MG63 (cell line): ENCODE results near the gene PCCA. TPM values are rescaled to one million over a fixed set of nuclear protein-coding genes. Genes with fewer than 3 reads are reported as not detected.

Experiments used
- DNase-seq: peaks from one replicate; pipeline ENCODE4 v3.0.0-alpha.2; 2020
- H3K27me3 ChIP-seq: fragments of 250-450 bp; sonication (Bioruptor Pico); 2 replicates; pipeline ENCODE4 v1.5.1; 2020; ENCODE audit warnings: mild to moderate bottlenecking, moderate library complexity
- H3K36me3 ChIP-seq: fragments of 250-450 bp; sonication (Bioruptor Pico); 2 replicates; pipeline ENCODE4 v1.5.1; 2020; ENCODE audit warnings: mild to moderate bottlenecking, moderate library complexity
- H3K4me3 ChIP-seq: fragments of 250-450 bp; sonication (Bioruptor Pico); 2 replicates; pipeline ENCODE4 v1.5.1; 2020; ENCODE audit warnings: mild to moderate bottlenecking, moderate library complexity
- H3K9me3 ChIP-seq: fragments of 250-450 bp; sonication (Bioruptor Pico); 2 replicates; pipeline ENCODE4 v1.5.1; 2020; ENCODE audit warnings: mild to moderate bottlenecking, moderate library complexity
- total RNA-seq: library from RNA; depleted of rRNA; stranded (reverse); fragments of >200 nt; shearing (Covaris generic); gene quantifications from 2 replicates; pipeline ENCODE4 v1.2.3, GENCODE V29; 2014; ENCODE audit warnings: low replicate concordance

PCCA gene
- total RNA-seq, 1 experiment from 2014 or later, result 3.1 TPM

DNA sequence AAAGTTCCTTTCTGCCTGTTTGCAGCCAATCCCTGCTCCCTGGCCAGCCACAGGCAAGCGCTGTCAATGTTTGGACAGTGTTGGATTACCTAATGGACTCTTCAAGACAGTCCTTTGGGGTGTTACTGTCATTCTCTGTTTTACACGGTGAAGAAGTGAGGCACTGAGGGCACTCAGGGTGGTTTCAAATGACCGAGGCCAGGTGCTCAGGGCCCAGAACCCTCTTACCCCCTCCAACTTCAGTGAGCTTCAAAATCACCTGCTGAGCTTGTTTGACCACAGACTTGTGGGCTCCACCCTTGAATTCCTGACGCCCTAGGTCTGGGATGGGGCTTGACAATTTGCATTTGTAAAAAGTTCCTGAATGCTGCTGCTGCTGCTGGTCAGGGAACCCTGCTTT, 401.8 kb downstream of the PCCA start:
- H3K9me3 ChIP-seq, result no peaks in the 10 kb centered on the region
- DNase-seq, result no peak
- H3K36me3 ChIP-seq, result no peaks in the 10 kb centered on the region
- no peaks in the 10 kb centered on the region for H3K27me3 ChIP-seq
- H3K4me3 ChIP-seq, result no peak overlapping the region

GRCh38 chr13:100491164-100491842, 402.4 kb downstream of the PCCA start:
- Histone ChIP-seq H3K9me3 (no peaks in the 10 kb centered on the region), H3K4me3 (no peak overlapping the region), H3K27me3 (no peaks in the 10 kb centered on the region), H3K36me3 (no peaks in the 10 kb centered on the region)
- peak; percentile 49 for DNase-seq

GRCh38 chr13:100493418-100493817, 404.5 kb downstream of the PCCA start:
- Histone ChIP-seq H3K36me3 (no peaks in the 10 kb centered on the region), H3K27me3 (no peaks in the 10 kb centered on the region), H3K9me3 (no peaks in the 10 kb centered on the region), H3K4me3 (no peak overlapping the region)
- DNase-seq, result no peak

DNA sequence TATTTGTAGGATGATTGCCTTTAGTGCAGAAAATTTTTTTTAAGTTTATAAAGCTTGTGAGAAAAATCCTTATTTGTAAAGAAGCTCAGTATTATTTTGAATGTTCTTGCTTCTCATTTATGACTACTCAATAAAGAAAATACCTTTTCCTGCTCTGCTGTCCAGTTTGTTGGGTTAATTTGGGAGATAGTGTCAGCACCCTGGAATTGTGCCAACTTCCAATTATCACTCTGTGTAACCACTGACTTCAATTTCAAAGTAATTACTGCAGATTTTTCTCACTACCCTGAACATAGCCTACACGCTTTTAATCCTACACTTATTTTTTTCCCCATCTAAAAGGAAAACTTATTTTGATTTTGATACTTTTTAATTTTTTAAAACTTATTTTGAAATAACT, 406.6 kb downstream of the PCCA start:
- H3K9me3 ChIP-seq, result no peaks in the 10 kb centered on the region
- no peaks in the 10 kb centered on the region for H3K36me3 ChIP-seq
- no peak overlapping the region for H3K4me3 ChIP-seq
- no peak for DNase-seq
- H3K27me3 ChIP-seq, result no peaks in the 10 kb centered on the region

DNA sequence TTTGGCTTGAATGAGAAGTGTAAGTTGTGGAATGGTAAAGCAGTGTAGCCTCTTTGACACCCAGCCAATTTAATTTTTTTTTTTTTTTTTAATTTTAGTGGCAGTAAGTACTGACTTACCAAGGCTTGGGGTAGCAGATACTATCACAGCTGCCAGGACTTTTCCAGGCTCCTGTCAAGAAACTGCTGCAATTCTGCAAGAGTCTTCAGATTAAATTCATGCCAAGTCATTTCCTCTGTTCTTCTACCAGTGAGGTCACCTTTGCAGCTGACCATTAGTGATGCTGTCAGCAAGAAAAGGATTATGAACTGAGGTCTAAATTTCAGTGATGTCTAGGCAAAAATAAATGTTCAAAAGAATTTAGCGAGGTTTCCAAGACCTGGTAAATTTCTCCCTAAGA, 408.5 kb downstream of the PCCA start:
- DNase-seq, result no peak
- Histone ChIP-seq H3K36me3 (no peaks in the 10 kb centered on the region), H3K9me3 (no peaks in the 10 kb centered on the region), H3K4me3 (no peak overlapping the region), H3K27me3 (no peaks in the 10 kb centered on the region)

GRCh38 chr13:100502446-100502845, 413.6 kb downstream of the PCCA start:
- no peaks in the 10 kb centered on the region for H3K36me3 ChIP-seq
- no peak for DNase-seq
- H3K9me3 ChIP-seq, result no peaks in the 10 kb centered on the region
- no peaks in the 10 kb centered on the region for H3K27me3 ChIP-seq
- no peak overlapping the region for H3K4me3 ChIP-seq

- no peaks in the 10 kb centered on the region for H3K9me3 ChIP-seq
- no peaks in the 10 kb centered on the region for H3K27me3 ChIP-seq
- H3K36me3 ChIP-seq, result no peaks in the 10 kb centered on the region
- no peak for DNase-seq
- no peak overlapping the region for H3K4me3 ChIP-seq
Measured at GRCh38 chr13:100503622-100504021, 414.7 kb downstream of the PCCA start.

GRCh38 chr13:100506154-100506553, 417.3 kb downstream of the PCCA start:
- no peaks in the 10 kb centered on the region for H3K27me3 ChIP-seq
- no peak for DNase-seq
- H3K4me3 ChIP-seq, result no peak overlapping the region
- H3K36me3 ChIP-seq, result no peaks in the 10 kb centered on the region
- H3K9me3 ChIP-seq, result no peaks in the 10 kb centered on the region

DNA sequence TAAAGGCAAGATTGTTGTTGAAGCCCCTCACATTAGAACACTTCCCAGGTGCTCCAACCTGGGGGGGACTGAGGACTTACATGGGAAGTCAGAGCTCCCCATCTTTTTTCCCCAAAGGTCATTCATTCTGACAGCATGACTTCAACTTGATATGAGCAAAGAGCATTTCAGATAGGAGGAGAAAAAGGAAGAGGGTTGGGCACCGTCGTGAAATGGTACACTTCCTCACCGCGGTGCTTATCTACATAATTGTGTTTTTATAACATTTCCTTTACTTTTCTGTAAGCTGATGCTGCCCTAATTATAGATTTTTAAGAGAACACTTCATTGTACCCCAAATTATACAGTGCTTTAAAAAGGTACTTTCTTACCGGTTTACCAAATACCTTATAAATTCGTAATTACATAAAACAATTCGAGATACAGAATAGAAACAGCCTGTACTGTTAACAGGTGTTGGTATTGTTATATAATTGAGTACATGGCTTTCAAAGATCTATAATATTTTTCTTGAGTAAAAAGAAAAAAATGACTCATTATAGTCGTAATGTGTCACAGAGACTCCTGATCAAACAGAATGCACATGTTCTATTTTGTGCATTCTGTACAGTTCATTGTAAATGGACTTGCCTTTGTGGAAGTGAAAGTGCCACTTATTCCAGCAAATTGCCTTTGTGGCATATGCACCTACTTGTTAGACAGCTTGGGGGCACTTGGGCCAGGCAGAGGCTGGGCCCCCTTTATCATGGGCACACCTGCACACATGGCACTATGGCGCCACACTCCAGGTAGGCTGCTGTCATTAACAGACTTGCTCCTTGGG, 417.9 kb downstream of the PCCA start:
- H3K36me3 ChIP-seq, result no peaks in the 10 kb centered on the region
- H3K4me3 ChIP-seq, result no peak overlapping the region
- no peak for DNase-seq
- H3K9me3 ChIP-seq, result no peaks in the 10 kb centered on the region
- H3K27me3 ChIP-seq, result no peaks in the 10 kb centered on the region

GRCh38 chr13:100508455-100508854, 419.6 kb downstream of the PCCA start:
- DNase-seq, result no peak
- H3K36me3 ChIP-seq, result no peaks in the 10 kb centered on the region
- H3K4me3 ChIP-seq, result no peak overlapping the region
- H3K9me3 ChIP-seq, result no peaks in the 10 kb centered on the region
- no peaks in the 10 kb centered on the region for H3K27me3 ChIP-seq

GRCh38 chr13:100508996-100509395, 420.1 kb downstream of the PCCA start:
- no peak for DNase-seq
- Histone ChIP-seq H3K27me3 (no peaks in the 10 kb centered on the region), H3K36me3 (no peaks in the 10 kb centered on the region), H3K4me3 (no peak overlapping the region), H3K9me3 (no peaks in the 10 kb centered on the region)

DNA sequence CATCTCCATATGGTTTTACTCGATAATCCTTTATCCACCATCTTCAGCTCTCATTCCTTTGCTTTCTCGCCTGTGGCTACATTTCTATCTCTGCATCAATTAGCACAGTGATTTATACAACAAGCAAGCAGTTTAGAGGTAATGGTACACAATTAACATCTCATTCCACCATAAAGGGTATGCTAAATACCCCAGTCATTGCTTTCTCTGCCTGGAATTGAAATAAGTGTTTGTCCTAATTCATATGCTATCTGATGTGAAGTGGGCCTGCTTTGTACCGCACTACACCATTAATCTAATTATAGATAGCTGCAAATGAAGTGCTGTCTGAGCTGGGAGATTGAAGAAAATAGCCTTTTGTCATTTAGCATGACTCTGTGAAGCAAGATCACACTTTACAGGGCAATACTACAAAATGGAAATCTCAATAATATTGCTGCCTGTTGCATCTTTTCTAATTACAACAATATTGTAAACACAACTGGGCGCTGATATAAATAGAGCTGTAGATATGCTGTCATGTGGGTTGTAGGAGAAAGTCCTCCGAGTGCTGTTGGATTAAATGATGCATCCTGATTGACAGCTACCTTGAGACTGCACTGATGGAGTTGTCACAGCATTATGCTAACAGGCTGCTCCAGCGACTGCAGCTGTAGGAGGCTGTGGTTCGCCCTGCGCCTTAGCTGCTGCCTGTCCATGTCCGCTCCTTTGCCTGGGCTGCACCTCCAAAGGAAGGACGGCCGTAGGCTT, 421.5 kb downstream of the PCCA start:
- DNase-seq, result no peak
- Histone ChIP-seq H3K27me3 (no peaks in the 10 kb centered on the region), H3K4me3 (no peak overlapping the region), H3K9me3 (no peaks in the 10 kb centered on the region), H3K36me3 (no peaks in the 10 kb centered on the region)

- Histone ChIP-seq H3K4me3 (no peak overlapping the region), H3K27me3 (no peaks in the 10 kb centered on the region), H3K36me3 (no peaks in the 10 kb centered on the region), H3K9me3 (no peaks in the 10 kb centered on the region)
- DNase-seq, result no peak
Measured at GRCh38 chr13:100511466-100511865, 422.6 kb downstream of the PCCA start.

DNA sequence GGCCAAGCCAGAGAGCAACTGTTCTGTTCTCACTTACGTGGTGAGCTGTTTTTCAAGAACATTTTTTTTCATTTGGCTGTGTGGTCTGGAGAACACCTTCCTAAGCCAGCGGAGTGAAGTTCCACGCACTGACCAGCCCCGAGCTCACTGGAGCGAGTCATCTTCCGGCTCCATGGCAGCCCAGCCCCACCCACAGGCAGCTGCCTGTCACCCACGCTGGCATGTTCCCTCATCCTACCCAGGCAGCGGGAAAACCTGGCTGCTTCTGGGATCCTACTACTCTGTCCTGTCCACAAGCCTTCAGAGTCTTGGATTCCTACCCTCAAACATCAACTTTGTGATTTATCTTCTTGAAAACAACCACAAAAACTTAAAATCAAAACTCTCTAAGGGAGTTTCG, 423.5 kb downstream of the PCCA start:
- Histone ChIP-seq H3K27me3 (no peaks in the 10 kb centered on the region), H3K9me3 (no peaks in the 10 kb centered on the region), H3K4me3 (no peak overlapping the region), H3K36me3 (no peaks in the 10 kb centered on the region)
- DNase-seq, result peak; percentile 12

DNA sequence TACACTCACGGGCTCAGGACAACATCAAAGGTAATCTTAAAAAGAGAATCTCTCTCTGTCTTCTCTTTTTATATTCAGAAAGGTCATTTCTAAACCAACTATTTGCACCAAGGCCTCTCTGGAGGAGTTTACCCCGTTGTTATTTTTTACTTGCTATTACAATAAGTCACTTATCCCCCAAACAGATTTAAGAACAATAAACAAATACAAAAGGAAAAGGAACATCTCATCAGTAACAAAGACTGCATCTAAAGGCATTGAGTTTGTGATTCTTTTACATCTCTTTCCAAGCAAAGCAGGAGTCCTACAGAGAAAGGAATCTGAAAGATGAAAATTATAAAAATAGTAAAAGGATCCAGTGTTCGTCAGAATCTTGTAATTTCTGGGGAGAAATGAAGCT, 424.3 kb downstream of the PCCA start:
- DNase-seq, result no peak
- Histone ChIP-seq H3K9me3 (no peaks in the 10 kb centered on the region), H3K27me3 (no peaks in the 10 kb centered on the region), H3K36me3 (no peaks in the 10 kb centered on the region), H3K4me3 (no peak overlapping the region)

DNA sequence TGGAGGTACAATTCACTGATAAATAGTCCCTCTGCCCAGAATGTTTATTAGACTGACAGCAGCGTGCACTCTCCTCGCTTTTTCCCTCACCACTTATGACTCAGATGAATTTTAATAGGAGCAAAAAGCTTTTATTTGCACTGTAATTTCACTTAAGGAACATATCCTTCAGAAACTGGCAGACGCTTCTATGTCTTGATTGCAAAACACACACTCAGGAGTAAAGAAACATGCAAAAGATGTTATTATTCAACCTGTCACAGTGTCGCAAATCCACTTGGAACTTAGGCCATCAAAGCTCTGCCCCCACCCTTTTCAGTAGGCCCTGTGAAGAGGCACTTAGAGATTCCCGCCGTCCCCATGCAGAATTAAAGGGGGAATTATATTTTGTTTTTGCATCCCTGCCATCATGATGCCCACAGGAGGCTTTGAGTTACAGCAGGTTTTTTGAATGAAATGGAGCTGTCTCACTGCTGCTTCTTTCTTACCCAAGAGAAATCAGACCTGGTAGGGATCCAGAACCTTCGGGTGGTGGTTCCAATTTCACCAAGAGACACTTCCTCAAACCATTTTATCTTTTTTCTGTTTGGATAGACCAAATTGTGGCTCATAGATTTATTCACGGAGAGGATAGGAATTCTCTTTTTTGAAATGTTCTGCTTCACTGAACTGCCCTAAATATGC, 425.2 kb downstream of the PCCA start:
- Histone ChIP-seq H3K4me3 (no peak overlapping the region), H3K9me3 (no peaks in the 10 kb centered on the region), H3K36me3 (no peaks in the 10 kb centered on the region), H3K27me3 (no peaks in the 10 kb centered on the region)
- no peak for DNase-seq
